HG02840 (cell line): ENCODE data around the gene ADAMTS1.

Source experiments
- ATAC-seq: cut with Tn5 transposase; IDR thresholded peaks from one replicate; pipeline ENCODE4 v1.9.1; 2021; ENCODE audit warnings: mild to moderate bottlenecking, moderate library complexity, moderate number of reproducible peaks; ENCODE audit not compliant: unreplicated experiment, low FRiP score

ADAMTS1 gene

GRCh38 chr21:26794597-26795411, 50.4 kb downstream of the ADAMTS1 start:
- no peak for ATAC-seq

GRCh38 chr21:26790296-26790695, 54.9 kb downstream of the ADAMTS1 start:
- ATAC-seq = no peak

- ATAC-seq = no peak
Measured at GRCh38 chr21:26788790-26789189, 56.4 kb downstream of the ADAMTS1 start.
